ENCODE measurements around the gene SETD3. TPM values are rescaled to one million over a fixed set of nuclear protein-coding genes. Genes with fewer than 3 reads are reported as not detected.
A peak's percentile ranks its signal among the peaks of the same experiment; 100 is the strongest.

SETD3 gene
- 29.9 TPM for total RNA-seq

DNA sequence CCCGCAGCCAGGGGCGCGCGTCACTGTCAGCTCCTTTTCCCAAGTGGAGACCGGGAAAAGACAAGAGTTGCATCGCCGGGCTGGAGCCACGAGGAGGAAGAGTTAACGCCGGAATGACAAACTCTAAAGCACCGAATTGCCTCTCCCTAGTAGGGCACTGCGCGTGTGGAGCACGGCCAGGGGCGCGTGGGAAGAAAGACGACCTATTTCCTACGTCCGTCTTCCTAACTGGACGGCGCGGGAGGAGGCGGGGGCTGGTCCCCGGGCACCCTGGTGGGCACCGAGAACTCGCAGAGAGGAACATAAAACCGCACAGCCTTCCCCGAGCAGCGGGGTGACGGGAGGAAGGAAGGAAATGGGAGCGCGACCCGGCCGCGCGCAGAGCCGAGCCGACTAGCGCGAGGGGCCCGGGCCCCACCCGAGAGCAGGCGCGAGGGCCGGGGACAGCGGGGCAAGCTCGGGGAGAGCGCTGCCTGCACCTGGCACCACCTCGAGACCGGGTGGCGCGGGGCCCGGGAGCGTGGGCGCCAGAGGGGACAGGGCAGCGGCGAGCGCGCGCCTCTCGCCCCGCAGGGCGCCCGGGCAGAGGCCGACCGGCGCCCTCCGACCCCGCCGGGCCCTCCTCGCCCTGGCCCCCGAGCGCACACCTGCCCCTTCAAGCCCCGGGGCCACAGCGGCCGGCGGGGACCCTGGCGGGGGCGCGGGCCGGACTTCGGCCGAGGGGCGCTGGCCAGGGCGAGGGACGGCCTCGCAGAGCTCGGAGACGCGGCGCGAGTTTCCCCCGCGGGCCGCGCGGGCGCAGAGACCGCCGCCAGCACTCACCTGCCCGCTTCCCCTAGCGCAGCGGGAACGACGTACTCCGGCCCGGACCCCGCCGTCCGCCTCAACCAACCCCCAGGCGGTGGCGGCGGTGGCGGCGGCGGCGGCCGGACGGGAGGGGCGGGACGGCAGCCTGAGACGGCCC lies at the start of gene SETD3:
Gene SETD3 (minus strand): TSS at position 954 of the 964 bp plus-strand sequence. CDS start 15,054 bp downstream, outside the sequence.
- peak; percentile 0 for ATAC-seq

DNA sequence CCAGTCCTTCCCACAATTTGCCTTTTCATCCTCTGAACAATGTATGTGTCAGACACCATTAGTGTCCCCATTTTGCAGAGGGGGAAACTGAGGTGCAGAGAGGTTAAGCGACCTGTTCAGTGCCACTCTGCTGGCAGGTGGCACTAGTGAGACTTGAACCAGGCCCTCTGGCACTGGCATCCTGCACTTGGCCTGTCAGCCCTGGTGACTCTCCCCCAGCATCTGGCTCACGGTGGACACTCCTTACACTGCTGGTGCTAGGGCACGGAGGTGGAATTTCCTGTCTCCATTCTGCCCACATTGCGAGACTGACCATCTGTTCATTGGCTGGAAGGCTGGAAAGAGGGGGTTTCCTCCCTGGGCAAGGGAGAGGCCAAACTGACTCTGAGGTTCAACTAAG lies 49.2 kb upstream of the SETD3 start:
- ATAC-seq = peak; percentile 32

DNA sequence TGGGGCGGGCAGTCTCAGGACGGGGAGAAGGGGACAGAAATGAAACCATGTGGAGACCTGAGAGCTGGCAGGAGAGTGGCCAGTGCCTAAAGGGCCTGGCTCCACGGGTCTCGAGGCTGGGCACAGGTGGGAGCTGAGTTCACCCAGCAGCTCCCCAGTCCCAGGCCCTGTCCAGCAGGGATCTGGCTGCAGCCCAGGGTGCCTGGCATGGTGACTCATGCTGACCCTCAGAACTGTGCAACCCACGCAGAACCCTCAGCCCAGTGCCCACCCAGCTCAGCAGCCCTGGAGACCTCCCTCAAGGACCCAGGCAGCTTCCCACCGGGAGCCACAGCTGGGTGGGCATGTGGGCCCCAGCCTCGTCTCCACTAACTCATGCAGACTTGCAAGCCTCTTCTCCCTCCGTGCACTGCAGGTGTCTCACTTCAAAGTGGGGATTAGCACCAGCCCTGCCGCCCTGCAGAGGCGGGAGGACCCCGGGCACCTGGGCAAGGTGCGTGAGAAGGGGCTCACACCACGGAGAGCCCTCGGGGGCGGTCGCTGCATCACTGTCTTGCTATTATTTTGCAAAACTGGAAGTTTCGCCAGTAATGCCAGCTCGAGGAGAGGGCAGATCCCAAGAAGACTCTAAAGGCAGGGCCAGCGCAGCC lies 46.9 kb upstream of the SETD3 start:
- ATAC-seq = no peak

DNA sequence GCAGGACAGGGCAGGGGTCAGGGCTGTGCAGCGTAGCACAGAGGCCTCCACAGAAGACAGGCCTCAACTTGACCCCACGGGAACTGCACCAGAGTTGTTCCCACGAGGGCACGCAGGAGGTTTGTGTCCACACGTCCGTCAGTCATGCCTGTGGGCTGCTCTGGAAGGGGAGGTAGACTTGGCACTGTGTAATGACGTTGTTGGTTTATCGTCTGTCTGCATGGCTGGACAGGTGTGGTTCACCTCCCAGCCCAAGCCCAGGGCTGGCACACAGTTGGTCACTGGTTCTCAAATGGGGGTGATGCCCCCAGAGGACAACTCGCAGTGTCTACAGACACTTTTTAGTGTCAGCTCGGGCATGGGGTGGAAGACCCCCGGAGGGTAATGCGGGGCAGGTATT lies 46.4 kb upstream of the SETD3 start:
- no peak for ATAC-seq

DNA sequence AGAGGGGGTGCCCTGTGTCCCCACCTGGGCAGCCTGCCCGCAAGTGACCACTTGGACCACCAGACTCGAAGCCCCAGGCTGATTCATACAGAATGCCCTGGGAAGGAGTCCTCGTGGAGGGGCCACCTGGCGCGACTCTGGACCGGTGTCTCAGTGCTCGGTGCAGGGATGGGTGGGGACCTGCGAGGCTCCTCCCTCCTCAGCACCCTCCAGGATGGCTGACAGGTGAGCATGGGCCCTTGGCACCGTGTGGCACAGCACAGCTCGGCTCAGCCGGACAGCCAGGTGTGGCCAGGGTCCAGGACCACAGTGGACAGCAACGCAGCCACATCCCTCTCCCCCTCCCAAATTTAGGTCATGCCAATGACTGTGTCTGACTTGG lies 45.0 kb upstream of the SETD3 start:
- ATAC-seq = no peak

DNA sequence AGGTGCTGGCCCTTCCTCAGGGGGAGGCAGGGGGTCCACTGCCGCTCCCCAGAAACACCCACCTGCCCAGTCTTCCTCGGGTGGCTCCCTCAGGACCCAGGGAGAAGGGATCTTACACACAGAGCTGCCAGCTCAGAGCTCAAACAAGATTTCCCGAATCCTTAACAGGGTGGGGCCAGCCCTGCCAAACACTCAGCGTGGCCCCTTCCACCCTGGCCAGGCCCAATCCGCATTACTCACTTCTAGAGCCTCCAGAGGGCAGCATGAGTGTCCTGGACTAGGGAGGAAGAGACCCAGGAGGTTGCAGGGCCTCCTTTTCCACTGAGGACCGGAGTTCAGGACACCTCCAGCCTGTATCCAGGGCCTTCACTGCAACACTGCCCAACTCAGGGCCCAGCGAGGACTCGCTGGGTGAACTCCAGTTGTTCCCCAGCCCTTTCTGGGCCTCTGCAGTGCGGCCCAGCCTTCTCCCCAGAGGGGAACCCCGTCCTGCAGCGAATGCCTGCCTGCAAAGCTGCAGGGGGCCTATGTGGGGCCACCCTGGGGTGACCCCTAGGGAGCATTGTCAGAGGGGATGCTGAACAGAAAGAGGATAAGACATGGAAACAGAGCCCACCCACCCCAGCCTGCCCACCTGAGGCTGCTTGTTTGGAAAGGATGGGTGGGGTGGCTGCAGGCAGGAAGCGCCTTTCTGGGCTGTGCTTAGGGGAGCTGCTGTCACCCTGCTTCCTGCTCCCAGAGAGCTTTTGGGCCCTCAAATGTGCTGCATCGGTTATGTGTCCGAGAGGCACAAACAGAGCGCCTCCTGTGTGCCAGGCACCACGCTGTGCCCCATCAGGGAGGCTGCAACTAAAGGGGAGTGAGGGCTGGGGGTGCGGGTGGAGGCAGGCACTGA lies 44.4 kb upstream of the SETD3 start:
- ATAC-seq = peak; percentile 59

DNA sequence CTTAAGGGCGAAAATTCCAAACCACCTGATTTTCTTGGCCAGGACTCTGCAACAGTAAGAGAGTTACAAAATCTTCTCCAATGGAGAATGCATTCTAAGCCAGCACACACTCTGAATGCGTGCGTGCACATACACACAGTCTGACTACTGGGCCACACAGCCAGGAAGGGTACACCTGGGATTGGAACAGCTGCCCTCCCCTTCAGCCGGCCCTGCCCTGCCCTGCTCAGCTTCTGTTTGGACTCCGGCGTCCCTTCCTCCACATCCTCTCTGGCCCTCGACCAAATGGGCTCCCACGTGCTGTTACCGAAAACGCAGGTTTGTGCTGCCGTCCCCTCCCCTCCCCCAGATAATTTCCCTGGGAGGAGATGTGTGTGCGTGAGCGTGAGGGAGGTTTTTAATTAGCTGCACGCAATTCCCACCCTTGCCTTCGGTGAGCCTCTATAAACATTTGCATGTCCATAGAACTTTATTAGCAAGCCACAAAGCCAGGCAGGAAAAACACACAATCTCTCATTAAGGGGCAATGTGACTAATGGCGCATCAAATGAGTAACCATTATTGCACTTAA lies 43.5 kb upstream of the SETD3 start:
- ATAC-seq = no peak

DNA sequence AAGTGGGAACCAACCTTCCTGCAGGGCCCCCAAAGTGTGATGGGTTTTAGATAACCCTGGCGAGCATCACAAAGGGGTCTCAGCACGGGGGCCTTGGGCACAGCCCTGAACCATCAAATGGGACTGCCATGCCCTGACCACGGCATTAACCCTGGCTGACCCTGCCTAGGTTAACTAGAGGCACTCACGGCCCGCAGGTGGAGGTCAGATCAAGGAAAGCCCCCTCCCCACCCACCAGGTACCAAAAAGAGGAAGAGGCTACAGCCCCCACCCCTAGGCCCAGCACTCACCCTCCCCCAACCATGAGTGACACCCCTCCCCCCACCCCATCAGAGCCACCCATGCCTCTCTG lies 43.0 kb upstream of the SETD3 start:
- no peak for ATAC-seq

DNA sequence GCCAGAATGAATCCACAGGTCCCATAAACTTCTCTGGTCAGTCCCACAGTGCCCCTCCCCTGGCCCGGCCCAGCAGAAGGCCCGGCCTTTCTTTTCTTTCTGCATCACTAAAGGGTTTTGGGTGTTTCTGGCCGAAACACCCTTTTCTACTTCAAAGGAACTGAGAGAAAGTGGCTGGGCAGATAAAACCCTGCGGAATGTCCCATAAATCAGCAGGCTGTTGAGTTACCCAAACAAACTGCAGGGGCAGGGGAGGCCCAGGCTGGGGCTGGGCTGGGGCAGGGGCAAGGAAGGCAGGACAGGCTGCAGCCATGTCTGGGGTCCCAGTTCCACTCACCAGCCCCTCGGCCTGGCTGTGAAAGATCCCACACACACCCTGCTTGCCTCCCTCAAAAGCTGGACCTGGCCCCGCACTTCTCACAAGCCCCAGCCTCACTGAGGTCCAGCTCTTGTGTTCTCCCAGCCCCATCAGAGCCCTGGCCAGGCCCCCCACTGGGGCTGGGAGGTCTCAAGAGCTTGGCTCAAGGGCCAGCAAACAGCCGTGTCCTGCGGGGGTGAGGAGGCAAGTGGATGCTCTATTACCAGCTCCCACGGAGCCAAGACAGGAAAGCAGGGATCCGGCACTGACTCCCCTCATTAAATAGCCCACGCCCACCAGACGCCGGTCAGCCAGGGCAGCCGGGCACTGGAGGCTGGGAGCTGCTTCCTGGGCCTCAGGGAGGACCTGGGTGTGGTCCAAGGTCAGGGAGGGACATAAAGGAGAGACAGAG lies 42.5 kb upstream of the SETD3 start:
- no peak for ATAC-seq

DNA sequence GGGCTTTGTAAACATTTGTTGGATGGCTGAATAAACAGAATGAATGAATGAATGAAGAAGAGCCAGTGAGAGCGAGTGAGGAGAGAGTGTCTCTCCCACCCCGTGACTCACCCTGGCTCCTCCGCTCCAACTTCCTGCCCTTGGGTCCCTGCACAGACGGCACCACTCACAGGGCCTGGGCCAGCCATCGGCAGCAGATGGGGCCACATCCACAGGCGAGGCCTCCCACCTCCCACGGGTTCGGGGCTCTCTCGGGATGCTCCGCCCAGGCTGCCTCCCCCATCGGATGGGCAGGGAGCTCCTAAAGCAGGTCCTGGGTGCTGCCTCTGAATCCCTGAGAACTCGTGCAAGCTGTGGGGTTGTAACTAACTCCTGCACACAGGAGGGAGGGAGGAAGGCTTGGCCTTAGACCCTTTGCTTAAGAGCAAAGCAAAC lies 41.8 kb upstream of the SETD3 start:
- no peak for ATAC-seq

DNA sequence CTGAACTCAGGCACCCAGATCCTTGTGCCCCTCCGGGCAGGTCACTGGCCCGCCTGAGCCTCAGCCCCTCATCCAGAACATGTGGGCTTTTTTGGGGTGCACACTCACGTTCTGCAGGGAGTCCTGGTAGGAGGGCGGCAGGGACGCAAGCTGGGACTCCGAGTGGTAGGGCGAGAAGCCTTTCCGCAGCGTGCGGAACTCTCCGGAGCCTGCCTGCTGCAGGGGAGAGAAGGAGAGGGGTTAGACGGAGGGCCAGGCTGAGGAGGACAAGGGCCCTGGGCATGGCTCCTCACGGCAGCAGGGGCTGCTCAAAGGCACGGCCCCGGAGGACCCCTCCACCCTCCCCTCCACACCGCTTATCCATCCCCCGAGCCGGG lies 41.4 kb upstream of the SETD3 start:
- ATAC-seq = no peak

DNA sequence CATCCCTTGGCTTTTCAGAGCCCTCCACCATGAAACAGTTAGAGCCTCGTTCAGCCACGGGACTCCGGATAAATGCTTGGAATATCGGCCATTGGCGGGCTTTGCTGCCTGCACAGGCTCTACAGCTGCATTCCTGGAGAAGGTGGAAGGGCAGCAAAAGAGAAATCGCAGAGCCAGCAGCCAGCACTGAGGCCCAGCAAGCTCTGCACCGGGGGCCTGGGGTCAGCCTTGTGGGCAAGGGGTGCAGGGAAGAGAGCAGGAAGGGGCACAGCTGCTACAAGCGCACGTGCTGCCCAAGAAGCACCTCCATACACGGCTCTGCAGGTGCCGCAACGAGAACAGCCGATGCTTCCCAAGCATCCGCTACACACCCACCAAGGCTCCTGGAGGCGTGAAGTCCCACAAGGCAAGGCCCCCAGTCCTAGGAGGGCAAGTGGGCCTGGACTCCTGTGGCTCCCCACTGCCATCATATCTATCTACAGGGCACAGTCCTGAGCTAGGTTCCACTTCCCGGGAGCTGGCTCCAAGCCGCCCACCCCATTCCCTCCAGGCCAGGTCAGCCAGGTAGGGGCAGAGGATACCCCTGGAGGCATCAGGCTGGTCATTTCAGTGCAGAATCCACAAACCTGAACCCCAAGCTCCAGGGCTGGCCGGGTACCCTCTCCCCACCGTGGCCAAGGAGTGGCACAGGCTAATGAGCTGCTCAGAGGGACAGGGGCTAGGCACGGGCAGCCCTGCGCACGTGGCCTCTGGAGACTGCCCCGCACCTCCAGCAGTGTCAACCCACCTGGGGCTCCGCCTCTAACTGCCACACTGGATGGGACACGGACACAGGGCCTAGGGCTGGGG lies 40.7 kb upstream of the SETD3 start:
- no peak for ATAC-seq

DNA sequence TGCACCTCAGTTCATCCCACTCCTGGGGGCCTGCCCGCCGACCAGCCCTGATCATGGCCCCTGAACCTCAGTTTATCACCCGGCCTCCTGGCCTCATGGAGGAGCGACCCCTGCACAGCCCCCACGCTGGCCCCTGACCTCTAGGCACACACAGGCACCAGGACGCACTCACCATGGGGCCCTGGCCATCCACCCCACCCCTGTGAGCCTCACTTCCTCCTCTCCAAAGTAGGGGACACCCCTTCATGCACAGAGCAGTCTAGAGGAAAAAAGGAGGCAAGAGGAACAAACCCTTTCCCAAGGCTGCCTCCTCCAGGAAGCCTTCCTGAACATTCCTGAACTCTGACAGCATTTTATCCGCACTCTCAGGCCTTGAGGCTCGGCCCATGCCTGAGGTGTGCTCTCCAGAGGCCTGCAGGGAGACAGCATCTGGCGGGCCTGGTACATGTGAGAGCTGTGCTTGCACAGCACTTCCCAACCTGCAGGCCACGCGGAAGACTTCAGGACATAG lies 40.0 kb upstream of the SETD3 start:
- no peak for ATAC-seq

DNA sequence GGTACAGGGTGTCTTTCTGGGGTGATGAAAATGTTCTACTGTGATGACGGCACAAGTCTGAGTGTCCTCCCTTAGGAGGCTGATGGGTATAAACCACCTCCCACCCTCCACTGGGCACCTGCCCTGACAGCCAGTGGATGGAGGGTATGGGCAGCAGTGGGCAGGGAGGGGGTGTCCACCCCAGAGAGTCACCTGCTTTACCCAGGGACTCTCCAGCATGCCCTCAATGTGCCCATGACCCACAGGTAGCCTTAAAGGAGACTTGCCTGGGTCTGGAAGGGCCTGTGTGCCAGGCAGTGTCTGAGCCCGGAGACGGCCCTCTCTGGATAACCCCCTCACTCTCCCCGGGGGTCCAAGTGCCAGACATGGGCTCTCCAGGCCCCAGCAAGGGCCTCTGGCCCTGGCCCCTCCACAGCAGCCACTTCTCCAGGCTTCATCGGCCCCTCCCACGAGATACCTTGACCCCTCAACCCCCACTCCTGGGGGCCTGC lies 39.3 kb upstream of the SETD3 start:
- ATAC-seq = no peak

DNA sequence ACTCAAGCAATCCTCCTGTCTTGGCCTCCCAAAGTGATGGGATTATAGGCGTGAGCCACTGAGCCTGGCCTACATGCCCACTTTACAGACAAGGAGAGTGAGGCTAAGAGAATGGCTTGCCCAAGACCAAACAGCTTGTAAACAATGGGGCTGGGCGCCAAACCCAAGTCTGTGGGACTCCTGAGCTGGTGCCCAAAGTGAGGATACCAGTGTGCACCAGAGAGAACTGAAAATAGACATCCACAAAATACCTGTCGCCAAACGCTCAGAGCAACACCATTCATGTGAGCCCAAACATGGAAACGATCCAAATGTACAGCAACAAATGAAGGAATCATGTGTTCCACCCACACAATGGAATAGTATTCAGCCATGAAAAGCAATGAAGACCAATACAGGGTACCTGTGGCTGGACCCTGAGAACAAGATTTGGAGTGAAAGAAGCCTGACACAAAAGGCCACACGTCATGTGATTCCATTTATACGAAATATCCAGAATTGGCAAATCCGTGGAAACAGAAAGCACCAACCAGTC lies 38.8 kb upstream of the SETD3 start:
- ATAC-seq = no peak

DNA sequence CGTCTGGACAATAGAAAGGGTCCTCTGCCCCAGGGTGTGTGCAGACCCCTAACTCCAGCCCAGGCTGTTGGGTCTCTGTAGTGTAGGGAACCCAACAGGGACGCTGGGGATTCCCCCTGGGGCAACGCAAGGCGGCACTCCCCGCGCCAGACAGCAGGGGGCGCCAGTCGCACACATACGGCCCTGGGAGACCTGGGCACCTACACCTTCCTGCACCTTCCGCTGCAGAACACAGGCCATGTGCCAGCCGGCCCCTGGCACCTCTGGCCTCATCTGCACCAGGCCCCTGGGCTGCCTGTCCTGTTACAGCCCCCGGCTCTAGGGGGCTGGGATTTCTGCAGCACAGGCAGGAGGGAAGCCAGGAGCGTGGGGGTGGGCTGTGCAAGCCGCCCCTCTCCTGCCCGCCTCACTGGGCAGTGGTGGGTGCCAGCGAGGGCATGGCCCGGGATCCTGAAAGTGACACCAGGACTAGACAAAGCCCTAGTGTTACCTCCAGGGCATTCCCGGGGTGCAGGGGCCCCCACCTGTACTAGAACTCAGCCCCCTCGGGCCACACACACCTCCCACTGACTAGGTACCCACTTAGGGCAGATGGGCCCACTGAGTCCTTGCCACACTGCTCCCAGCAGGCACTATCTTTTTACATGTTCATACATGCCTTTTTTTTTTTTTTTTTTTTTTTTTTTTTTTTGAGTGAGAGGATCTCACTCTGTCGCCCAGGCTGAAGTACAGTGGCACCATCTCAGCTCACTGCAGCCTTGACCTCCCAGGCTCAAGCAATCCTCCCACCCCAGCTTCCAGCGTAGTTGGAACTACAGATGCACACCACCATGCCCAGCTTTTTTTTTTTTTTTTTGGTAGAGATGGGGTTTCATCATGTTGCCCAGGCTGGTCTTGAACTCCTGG lies 38.0 kb upstream of the SETD3 start:
- ATAC-seq = peak; percentile 76

DNA sequence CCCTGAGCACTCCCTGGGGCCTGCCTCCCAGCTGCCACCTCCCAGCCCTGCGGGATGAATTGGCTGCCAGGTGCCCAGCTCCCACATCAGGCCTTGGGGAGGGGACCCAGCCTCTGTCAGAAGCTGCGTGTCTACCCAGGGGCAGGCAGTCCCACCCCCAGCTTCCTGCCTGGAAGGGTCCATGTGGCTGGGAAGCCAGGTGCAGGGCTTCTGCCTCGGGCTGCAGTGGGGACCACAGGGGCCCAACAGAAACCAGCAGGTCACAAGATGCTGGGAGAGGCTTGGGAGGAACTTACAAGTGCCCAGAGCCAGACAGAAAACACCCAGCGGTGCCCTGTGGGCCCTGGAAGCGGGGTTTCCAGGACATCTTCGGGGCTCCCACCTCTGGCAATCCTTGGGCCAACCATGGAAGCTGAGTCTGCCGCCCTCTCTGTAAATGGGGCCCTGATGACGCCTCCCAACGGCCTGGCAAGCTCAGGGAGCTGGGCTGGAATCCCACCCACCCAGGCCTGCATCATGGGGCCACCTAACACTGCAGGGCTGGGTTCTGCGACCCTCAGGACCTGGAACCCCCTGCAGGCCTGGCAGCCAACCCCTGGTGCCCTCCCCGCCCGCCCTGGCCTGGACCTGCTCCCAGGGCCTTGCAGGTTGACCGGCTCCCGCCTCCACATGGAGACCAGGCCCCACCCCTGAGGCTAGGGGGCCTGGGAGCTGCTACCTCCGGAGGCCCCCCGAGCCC lies 37.2 kb upstream of the SETD3 start:
- ATAC-seq = no peak

Measured in esophagus mucosa (tissue), 1 donor.